ELR (cell line): ENCODE data around the gene GATB.

Source experiments
- DNase-seq: peaks from one replicate; pipeline ENCODE4 v3.0.0-alpha.2; 2015; ENCODE audit warnings: low read depth

Gene GATB

GRCh38 chr4:151694961-151695720 is 65.7 kb downstream of the GATB start:
- DNase-seq: no peak

GRCh38 chr4:151692821-151693673 is 67.8 kb downstream of the GATB start:
- no peak for DNase-seq

- DNase-seq: no peak
Observed at GRCh38 chr4:151692443-151692782, 68.4 kb downstream of the GATB start.

- no peak for DNase-seq
Observed at GRCh38 chr4:151691639-151692442, 69.0 kb downstream of the GATB start.

- DNase-seq: no peak
Observed at GRCh38 chr4:151690876-151691275, 69.9 kb downstream of the GATB start.

- no peak for DNase-seq
Observed at GRCh38 chr4:151690164-151690870, 70.5 kb downstream of the GATB start.

- DNase-seq: no peak
Observed at GRCh38 chr4:151689211-151689991, 71.4 kb downstream of the GATB start.

- DNase-seq: no peak
Observed at GRCh38 chr4:151688785-151689043, 72.1 kb downstream of the GATB start.

- DNase-seq: no peak
Observed at GRCh38 chr4:151688003-151688784, 72.6 kb downstream of the GATB start.

- DNase-seq: no peak
Observed at GRCh38 chr4:151687021-151687640, 73.7 kb downstream of the GATB start.

- no peak for DNase-seq
Observed at GRCh38 chr4:151685303-151685702, 75.5 kb downstream of the GATB start.

GRCh38 chr4:151681085-151681484 is 79.7 kb downstream of the GATB start:
- no peak for DNase-seq

- no peak for DNase-seq
Observed at GRCh38 chr4:151679231-151679630, 81.6 kb downstream of the GATB start.

GRCh38 chr4:151678048-151678872 is 82.5 kb downstream of the GATB start:
- no peak for DNase-seq

GRCh38 chr4:151677193-151677592 is 83.6 kb downstream of the GATB start:
- DNase-seq: no peak

- DNase-seq: peak; percentile 83
Observed at GRCh38 chr4:151676301-151676700, 84.5 kb downstream of the GATB start.

- no peak for DNase-seq
Observed at GRCh38 chr4:151675411-151675971, 85.3 kb downstream of the GATB start.

- DNase-seq: peak; percentile 14
Observed at GRCh38 chr4:151674804-151675391, 85.9 kb downstream of the GATB start.
